ENCODE data around the gene PARVA.

DNA sequence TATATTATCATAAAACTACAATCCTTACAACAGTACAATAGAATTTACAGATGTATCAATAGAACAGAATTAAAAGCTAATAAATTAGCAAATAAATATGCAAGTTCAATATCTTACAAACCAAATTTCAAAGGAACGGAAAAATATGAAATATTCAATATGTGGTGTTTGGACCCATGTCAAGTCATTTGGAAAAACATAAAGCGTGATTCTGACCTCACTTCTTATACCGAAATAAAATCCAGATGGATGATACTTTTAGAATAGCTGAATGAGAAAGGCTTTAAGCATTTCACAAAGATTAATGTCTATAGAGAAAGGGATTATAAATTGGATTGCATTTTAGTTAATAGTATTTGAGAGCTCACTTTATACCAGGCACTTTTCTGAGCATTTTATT is 204.0 kb downstream of the PARVA start:
- TF ChIP-seq, protein P1, sequence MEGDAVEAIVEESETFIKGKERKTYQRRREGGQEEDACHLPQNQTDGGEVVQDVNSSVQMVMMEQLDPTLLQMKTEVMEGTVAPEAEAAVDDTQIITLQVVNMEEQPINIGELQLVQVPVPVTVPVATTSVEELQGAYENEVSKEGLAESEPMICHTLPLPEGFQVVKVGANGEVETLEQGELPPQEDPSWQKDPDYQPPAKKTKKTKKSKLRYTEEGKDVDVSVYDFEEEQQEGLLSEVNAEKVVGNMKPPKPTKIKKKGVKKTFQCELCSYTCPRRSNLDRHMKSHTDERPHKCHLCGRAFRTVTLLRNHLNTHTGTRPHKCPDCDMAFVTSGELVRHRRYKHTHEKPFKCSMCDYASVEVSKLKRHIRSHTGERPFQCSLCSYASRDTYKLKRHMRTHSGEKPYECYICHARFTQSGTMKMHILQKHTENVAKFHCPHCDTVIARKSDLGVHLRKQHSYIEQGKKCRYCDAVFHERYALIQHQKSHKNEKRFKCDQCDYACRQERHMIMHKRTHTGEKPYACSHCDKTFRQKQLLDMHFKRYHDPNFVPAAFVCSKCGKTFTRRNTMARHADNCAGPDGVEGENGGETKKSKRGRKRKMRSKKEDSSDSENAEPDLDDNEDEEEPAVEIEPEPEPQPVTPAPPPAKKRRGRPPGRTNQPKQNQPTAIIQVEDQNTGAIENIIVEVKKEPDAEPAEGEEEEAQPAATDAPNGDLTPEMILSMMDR (IDR thresholded peaks at IDR 0.05): no peak
- TF ChIP-seq POLR2A (IDR thresholded peaks at IDR 0.05) (no peak), POLR2AphosphoS5 (IDR thresholded peaks at IDR 0.05) (no peak)
